Endothelial cell of umbilical vein (primary cell): ENCODE measurements around the gene SLC44A2.

Experiments
- CTCF ChIP-seq, 2 donors: IDR thresholded peaks; 1 replicate in 1 of 2; 2 replicates in 1 of 2; pipeline ENCODE4 v1.5.1; 2011; ENCODE audit warnings: low read length in 2 of 2, mild to moderate bottlenecking in 2 of 2, moderate library complexity in 2 of 2, control low read depth in 1 of 2, inconsistent platforms in 1 of 2, low read depth in 1 of 2; ENCODE audit not compliant: insufficient read depth in 1 of 2; ENCODE audit errors: extremely low read depth in 1 of 2
- EZH2 ChIP-seq: IDR thresholded peaks from 2 replicates; pipeline ENCODE4 v1.6.1; 2012; ENCODE audit warnings: borderline replicate concordance, low read depth, mild to moderate bottlenecking, moderate library complexity, low read length, inconsistent platforms; ENCODE audit not compliant: severe bottlenecking
- FOS ChIP-seq: IDR thresholded peaks from 2 replicates; pipeline ENCODE4 v1.6.1; 2011; ENCODE audit warnings: mild to moderate bottlenecking, low read length, moderate library complexity, borderline replicate concordance; ENCODE audit not compliant: insufficient read depth
- GATA2 ChIP-seq: IDR thresholded peaks from 2 replicates; pipeline ENCODE4 v1.7.0; 2011; ENCODE audit warnings: low read depth, mild to moderate bottlenecking, moderate library complexity, mixed read lengths, low read length; ENCODE audit not compliant: insufficient read length, insufficient read depth
- JUN ChIP-seq: IDR thresholded peaks from 2 replicates; pipeline ENCODE4 v1.6.1; 2011; ENCODE audit warnings: borderline replicate concordance, low read depth; ENCODE audit not compliant: insufficient read length, insufficient read depth
- MAX ChIP-seq: IDR thresholded peaks from 2 replicates; pipeline ENCODE4 v1.6.1; 2011; ENCODE audit not compliant: insufficient read depth, insufficient read length
- MYC ChIP-seq: IDR thresholded peaks from one replicate; pipeline ENCODE4 v1.6.1; 2011; ENCODE audit warnings: mild to moderate bottlenecking, low read depth, low read length
- POLR2A ChIP-seq: IDR thresholded peaks from 2 replicates; pipeline ENCODE4 v1.6.1; 2012; ENCODE audit warnings: low read depth, mild to moderate bottlenecking, control low read depth, low read length
- POLR2AphosphoS5 ChIP-seq: IDR thresholded peaks from 2 replicates; pipeline ENCODE4 v1.6.1; 2012; ENCODE audit warnings: low read depth, mild to moderate bottlenecking, control low read depth, low read length, moderate library complexity; ENCODE audit not compliant: insufficient read depth

GRCh38 chr19:10683582-10683981 is 58.2 kb downstream of the SLC44A2 start:
- no peak for TF ChIP-seq CTCF (IDR thresholded peaks at IDR 0.05; ENCODE audit: extremely low read depth in 1 of 2, insufficient read depth in 1 of 2, low read depth in 1 of 2, low read length in 2 of 2)
- no peak for TF ChIP-seq POLR2A
- TF ChIP-seq MYC, result no peak
- TF ChIP-seq POLR2AphosphoS5, result no peak
- TF ChIP-seq EZH2, result no peak
- TF ChIP-seq MAX, result no peak
- no peak for TF ChIP-seq JUN
- no peak for TF ChIP-seq FOS
- no peak for TF ChIP-seq GATA2
